ENCODE measurements around the gene PI4K2B. TPM values are rescaled to one million over a fixed set of nuclear protein-coding genes. Genes with fewer than 3 reads are reported as not detected.
"Not testable (repeated sequence)": the region's sequence is repeated elsewhere in the genome, so short reads cannot be mapped to it uniquely, and the experiment has no call there.

Gene PI4K2B
- total and polyA plus RNA-seq, 10 of the 15 experiments (the other 5 are each of a cell fraction or from before 2014, with no cell fraction given), result 12.9 to 55.3 (median 40.7) TPM

GRCh38 chr4:25246680-25247611, 13.1 kb downstream of the PI4K2B start (continued):
- no peak for TF ChIP-seq ZNF592 (IDR thresholded peaks at IDR 0.05)
- no peak for TF ChIP-seq WRNIP1 (IDR thresholded peaks at IDR 0.05; ENCODE audit: borderline replicate concordance, low read depth, low read length)
- no peak for TF ChIP-seq CBFB (IDR thresholded peaks at IDR 0.05; ENCODE audit: low read depth)
- TF ChIP-seq CHD1 (IDR thresholded peaks at IDR 0.05; ENCODE audit: low read depth, low read length), result no peak
- no peak for TF ChIP-seq ATF7 (IDR thresholded peaks at IDR 0.05; ENCODE audit: low read depth)
- TF ChIP-seq POU2F2 (IDR thresholded peaks at IDR 0.05; ENCODE audit: borderline replicate concordance, low read depth, low read length), result no peak
- TF ChIP-seq RAD51 (IDR thresholded peaks at IDR 0.05), result no peak
- no peak for TF ChIP-seq ZNF384 (IDR thresholded peaks at IDR 0.05; ENCODE audit: borderline replicate concordance, low read depth, low read length)
- TF ChIP-seq BMI1 (IDR thresholded peaks at IDR 0.05; ENCODE audit: borderline replicate concordance), result no peak
- no peak for TF ChIP-seq ZNF687 (IDR thresholded peaks at IDR 0.05)
- no peak for TF ChIP-seq STAT1 (conservative IDR thresholded peaks at IDR 0.05)

- in situ Hi-C loops (cut with MboI); intact Hi-C loops (cut with micrococcal nuclease; ENCODE audit: unreplicated experiment); H3K27ac ChIP-seq (ENCODE audit: control insufficient read depth, insufficient read depth); SMC1A ChIA-PET (ENCODE audit: uncharacterized antibody, unreplicated experiment); BruUV-seq (replicated peaks); H2AFZ ChIP-seq (ENCODE audit: control insufficient read depth, low read depth, low read length); H3K9ac ChIP-seq (ENCODE audit: control insufficient read depth, insufficient read depth, low read length); H3K4me2 ChIP-seq (ENCODE audit: control insufficient read depth, insufficient read depth); H3K27me3 ChIP-seq (replicated peaks in 1 of 2; ENCODE audit: control insufficient read depth in 2 of 2, insufficient read depth in 2 of 2, low read length in 1 of 2); POLR2A ChIA-PET; H3K4me3 ChIP-seq; FAIRE-seq; H3K9me3 ChIP-seq (replicated peaks; ENCODE audit: control insufficient read depth, insufficient read depth, low read length); H3K36me3 ChIP-seq (ENCODE audit: control insufficient read depth in 2 of 2, insufficient read depth in 2 of 2, low read length in 1 of 2); ATAC-seq; H4K20me1 ChIP-seq (ENCODE audit: control insufficient read depth, insufficient read depth); RAD21 ChIA-PET (ENCODE audit: unreplicated experiment); DNase-seq (ENCODE audit: low read depth, low spot score): not testable (repeated sequence)
- Histone ChIP-seq H3K79me2 (ENCODE audit: control insufficient read depth, insufficient read depth, low read length) (peaks cover 68% of the 10 kb centered on the region), H3K4me1 (ENCODE audit: control insufficient read depth, insufficient read depth, low read length) (peaks cover 11% of the 10 kb centered on the region)
- CTCF ChIA-PET, result interaction anchor here (0.6 kb wide), 1 partner anchor 30 kb away, joined by 3 read pairs; no protein-coding TSS in a partner anchor
- WGBS (ENCODE audit: insufficient coverage, insufficient replicate concordance, low lambda C conversion rate, missing lambda C conversion rate), result 96% methylated on average over 6 of the region's 6 CpGs
Observed at GRCh38 chr4:25248875-25249274, 15.0 kb downstream of the PI4K2B start.
